ENCODE measurements around the gene ZBTB7B.

Gene ZBTB7B

GRCh38 chr1:155008015-155008941, 5.7 kb downstream of the ZBTB7B start:
- no peak for DNase-seq (ENCODE audit: low read depth)
- H3K4me3 ChIP-seq (ENCODE audit: control insufficient read depth, low read depth, low read length), result no peak overlapping the region
- no peak for TF ChIP-seq CTCF (conservative IDR thresholded peaks at IDR 0.05; ENCODE audit: control insufficient read depth, insufficient read depth, low read depth, low read length)

- no peak overlapping the region for H3K4me3 ChIP-seq (ENCODE audit: control insufficient read depth, low read depth, low read length)
- TF ChIP-seq CTCF (conservative IDR thresholded peaks at IDR 0.05; ENCODE audit: control insufficient read depth, insufficient read depth, low read depth, low read length), result no peak
Observed at GRCh38 chr1:155009221-155009711, 6.7 kb downstream of the ZBTB7B start.

GRCh38 chr1:155009742-155010141, 7.1 kb downstream of the ZBTB7B start:
- no peak overlapping the region for H3K4me3 ChIP-seq (ENCODE audit: control insufficient read depth, low read depth, low read length)
- no peak for TF ChIP-seq CTCF (conservative IDR thresholded peaks at IDR 0.05; ENCODE audit: control insufficient read depth, insufficient read depth, low read depth, low read length)
- no peak for DNase-seq (ENCODE audit: low read depth)

More at GRCh38 chr1:155009221-155009711, 6.7 kb downstream of the ZBTB7B start:
- DNase-seq (ENCODE audit: low read depth), result no peak

GRCh38 chr1:155010211-155010918, 7.8 kb downstream of the ZBTB7B start:
- no peak for DNase-seq (ENCODE audit: low read depth)
- no peak for TF ChIP-seq CTCF (conservative IDR thresholded peaks at IDR 0.05; ENCODE audit: control insufficient read depth, insufficient read depth, low read depth, low read length)
- no peak overlapping the region for H3K4me3 ChIP-seq (ENCODE audit: control insufficient read depth, low read depth, low read length)

- DNase-seq (ENCODE audit: low read depth), result no peak
- TF ChIP-seq CTCF (conservative IDR thresholded peaks at IDR 0.05; ENCODE audit: control insufficient read depth, insufficient read depth, low read depth, low read length), result no peak
- no peak overlapping the region for H3K4me3 ChIP-seq (ENCODE audit: control insufficient read depth, low read depth, low read length)
Observed at GRCh38 chr1:155011004-155011416, 8.4 kb downstream of the ZBTB7B start.

- no peak for DNase-seq (ENCODE audit: low read depth)
- no peak overlapping the region for H3K4me3 ChIP-seq (ENCODE audit: control insufficient read depth, low read depth, low read length)
- TF ChIP-seq CTCF (conservative IDR thresholded peaks at IDR 0.05; ENCODE audit: control insufficient read depth, insufficient read depth, low read depth, low read length), result no peak
Observed at GRCh38 chr1:155011437-155012025, 8.9 kb downstream of the ZBTB7B start.

All from fibroblast of mammary gland (primary cell).